ENCODE data around the gene SMG5. TPM values are rescaled to one million over a fixed set of nuclear protein-coding genes. Genes with fewer than 3 reads are reported as not detected.

Gene SMG5
- polyA plus RNA-seq, 3 donors, result 4.4 to 72.4 (median 7.0) TPM

DNA sequence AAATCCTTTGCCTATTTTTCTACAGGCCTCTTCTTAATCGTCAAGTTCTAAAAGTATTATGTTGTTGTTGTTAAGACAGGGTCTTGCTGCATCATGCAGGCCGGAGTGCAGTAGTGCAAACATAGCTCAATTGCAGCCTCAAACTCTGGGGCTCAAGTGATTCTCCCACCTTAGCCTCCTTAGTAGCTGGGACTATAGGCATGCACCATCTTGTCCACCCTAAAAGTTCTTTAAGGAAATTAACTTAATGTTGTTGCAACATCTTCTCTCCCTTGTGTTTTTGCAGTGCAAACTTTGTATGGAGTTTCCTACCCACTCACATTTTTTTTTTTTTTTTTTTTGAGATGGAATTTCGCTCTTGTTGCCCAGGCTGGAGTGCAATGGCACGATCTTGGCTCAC, 20.6 kb upstream of the SMG5 start:
- Mint-ChIP-seq H3K27me3 (ENCODE audit: low read depth in 3 of 3) (peaks cover 0 to 3% (median under 1%) of the 10 kb centered on the region in 3 donors), H3K4me3 (no peak overlapping the region), H3K27ac (no peak overlapping the region), H3K36me3 (peaks cover 24 to 45% of the 10 kb centered on the region in 2 donors), H3K4me1 (peaks cover 3% of the 10 kb centered on the region), H3K9me3 (no peaks in the 10 kb centered on the region)
- Histone ChIP-seq H3K4me2 (replicated peaks; ENCODE audit: extremely low read depth, low read length, poor library complexity, severe bottlenecking) (no peak overlapping the region), H3K27ac (ENCODE audit: low read depth in 1 of 2, low read length in 2 of 2) (no peak overlapping the region), H3K9me3 (replicated peaks in 1 of 2; ENCODE audit: control insufficient read depth in 1 of 2, insufficient read depth in 1 of 2, low read length in 2 of 2) (no peaks in the 10 kb centered on the region), H3K4me3 (replicated peaks in 1 of 3; ENCODE audit: low read depth in 2 of 3, low read length in 3 of 3) (no peak overlapping the region), H4K20me1 (ENCODE audit: insufficient read depth, low read length) (no peaks in the 10 kb centered on the region), H3K27me3 (ENCODE audit: control insufficient read depth in 2 of 2, insufficient read depth in 2 of 2, low read length in 2 of 2) (no peaks in the 10 kb centered on the region), H3K9ac (ENCODE audit: insufficient read depth, low read length, poor library complexity, severe bottlenecking) (no peak overlapping the region), H2AFZ (ENCODE audit: insufficient read depth, low read depth, low read length, poor library complexity, severe bottlenecking) (no peak overlapping the region), H3K36me3 (replicated peaks in 1 of 2; ENCODE audit: control insufficient read depth in 1 of 2, insufficient read depth in 2 of 2, low read length in 2 of 2) (peaks cover 13 to 22% of the 10 kb centered on the region in 2 donors), H3K4me1 (ENCODE audit: control insufficient read depth in 1 of 2, insufficient read depth in 2 of 2, low read length in 2 of 2) (no peaks in the 10 kb centered on the region), H3K79me2 (ENCODE audit: insufficient read depth, low read length) (no peaks in the 10 kb centered on the region)
- TF ChIP-seq, protein P1, sequence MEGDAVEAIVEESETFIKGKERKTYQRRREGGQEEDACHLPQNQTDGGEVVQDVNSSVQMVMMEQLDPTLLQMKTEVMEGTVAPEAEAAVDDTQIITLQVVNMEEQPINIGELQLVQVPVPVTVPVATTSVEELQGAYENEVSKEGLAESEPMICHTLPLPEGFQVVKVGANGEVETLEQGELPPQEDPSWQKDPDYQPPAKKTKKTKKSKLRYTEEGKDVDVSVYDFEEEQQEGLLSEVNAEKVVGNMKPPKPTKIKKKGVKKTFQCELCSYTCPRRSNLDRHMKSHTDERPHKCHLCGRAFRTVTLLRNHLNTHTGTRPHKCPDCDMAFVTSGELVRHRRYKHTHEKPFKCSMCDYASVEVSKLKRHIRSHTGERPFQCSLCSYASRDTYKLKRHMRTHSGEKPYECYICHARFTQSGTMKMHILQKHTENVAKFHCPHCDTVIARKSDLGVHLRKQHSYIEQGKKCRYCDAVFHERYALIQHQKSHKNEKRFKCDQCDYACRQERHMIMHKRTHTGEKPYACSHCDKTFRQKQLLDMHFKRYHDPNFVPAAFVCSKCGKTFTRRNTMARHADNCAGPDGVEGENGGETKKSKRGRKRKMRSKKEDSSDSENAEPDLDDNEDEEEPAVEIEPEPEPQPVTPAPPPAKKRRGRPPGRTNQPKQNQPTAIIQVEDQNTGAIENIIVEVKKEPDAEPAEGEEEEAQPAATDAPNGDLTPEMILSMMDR (IDR thresholded peaks at IDR 0.05), result no peak
- intact Hi-C loops (cut with micrococcal nuclease), result no loop called here
- WGBS (ENCODE audit: insufficient coverage), result no CpG with 5 or more reads among the region's 4 CpGs
- DNase-seq, result no peak

- no peak within 1 kb of the TSS for H3K9ac ChIP-seq (ENCODE audit: insufficient read depth, low read length, poor library complexity, severe bottlenecking)
- no peak within 1 kb of the TSS for H3K27ac Mint-ChIP-seq
- no peaks in the 10 kb centered on the region for H3K27me3 ChIP-seq (ENCODE audit: control insufficient read depth in 2 of 2, insufficient read depth in 2 of 2, low read length in 2 of 2)
- H3K4me1 ChIP-seq (ENCODE audit: control insufficient read depth in 1 of 2, insufficient read depth in 2 of 2, low read length in 2 of 2), result peaks cover 16 to 19% of the 10 kb centered on the region in 2 donors
- peaks cover 6% of the 10 kb centered on the region for H4K20me1 ChIP-seq (ENCODE audit: insufficient read depth, low read length)
- intact Hi-C loops (cut with micrococcal nuclease), result no loop called here
- H3K4me2 ChIP-seq (replicated peaks; ENCODE audit: extremely low read depth, low read length, poor library complexity, severe bottlenecking), result no peak within 1 kb of the TSS
- peaks cover 0 to 3% (median 0%) of the 10 kb centered on the region in 7 donors for H3K9me3 Mint-ChIP-seq
- peaks cover 0 to 3% (median 2%) of the 10 kb centered on the region in 3 donors for H3K27me3 Mint-ChIP-seq (ENCODE audit: low read depth in 3 of 3)
- no peak for DNase-seq
- TF ChIP-seq, protein P1 (IDR thresholded peaks at IDR 0.05), result no peak
- peaks cover 6% of the 10 kb centered on the region for H3K79me2 ChIP-seq (ENCODE audit: insufficient read depth, low read length)
- peaks cover 4 to 13% of the 10 kb centered on the region in 2 donors for H3K36me3 Mint-ChIP-seq
- H3K27ac ChIP-seq (ENCODE audit: low read depth in 1 of 2, low read length in 2 of 2), result no peak within 1 kb of the TSS
- H3K4me1 Mint-ChIP-seq, result peaks cover 19% of the 10 kb centered on the region
- H3K36me3 ChIP-seq (replicated peaks in 1 of 2; ENCODE audit: control insufficient read depth in 1 of 2, insufficient read depth in 2 of 2, low read length in 2 of 2), result peaks cover 0 to 4% of the 10 kb centered on the region in 2 donors
- no peak within 1 kb of the TSS for H3K4me3 Mint-ChIP-seq
- WGBS (ENCODE audit: insufficient coverage), result 95% methylated on average over 17 of the region's 19 CpGs
- no peak within 1 kb of the TSS for H2AFZ ChIP-seq (ENCODE audit: insufficient read depth, low read depth, low read length, poor library complexity, severe bottlenecking)
- H3K9me3 ChIP-seq (replicated peaks in 1 of 2; ENCODE audit: control insufficient read depth in 1 of 2, insufficient read depth in 1 of 2, low read length in 2 of 2), result no peaks in the 10 kb centered on the region
- H3K4me3 ChIP-seq (replicated peaks in 1 of 3; ENCODE audit: low read depth in 2 of 3, low read length in 3 of 3), result no peak within 1 kb of the TSS
Observed at GRCh38 chr1:156298852-156299357, 16.3 kb upstream of the SMG5 start, which contains the start of gene VHLL. TSS of gene VHLL (minus strand) at chr1:156299307. CDS start at chr1:156299189, 118 bp downstream.

Measured in CD14-positive monocyte (primary cell).